RWPE1 (cell line): Measurements from ENCODE around the gene MRPL34.
"Not testable (repeated sequence)": the region's sequence is repeated elsewhere in the genome, so short reads cannot be mapped to it uniquely, and the experiment has no call there.

Source experiments
- CTCF ChIA-PET: fragments of 350-600 bp; sonication (Branson Sonifier 250); formaldehyde crosslinking; extraction: SDS; loops from one replicate; lab custom pipeline; 2021; lab: Yijun Ruan, JAX
- POLR2A ChIA-PET: fragments of 400-600 bp; formaldehyde crosslinking; extraction: SDS; loops from one replicate; lab custom pipeline; 2020; ENCODE audit warnings: antibody characterized with exemption; ENCODE audit not compliant: low non-redundant PET; lab: Yijun Ruan, JAX
- DNase-seq: peaks from one replicate; pipeline ENCODE4 v3.0.0; 2012; ENCODE audit warnings: low spot score
- H3K27ac ChIP-seq: fragments of 450-650 bp; 2 replicates; pipeline ENCODE4 v1.5.1; 2017
- TF ChIP-seq, protein P1 (sequence below): fragments of 450-650 bp; conservative IDR thresholded peaks from 2 replicates; pipeline ENCODE4 v1.5.1; 2017; ENCODE audit warnings: low read depth, mild to moderate bottlenecking

Gene MRPL34

DNA sequence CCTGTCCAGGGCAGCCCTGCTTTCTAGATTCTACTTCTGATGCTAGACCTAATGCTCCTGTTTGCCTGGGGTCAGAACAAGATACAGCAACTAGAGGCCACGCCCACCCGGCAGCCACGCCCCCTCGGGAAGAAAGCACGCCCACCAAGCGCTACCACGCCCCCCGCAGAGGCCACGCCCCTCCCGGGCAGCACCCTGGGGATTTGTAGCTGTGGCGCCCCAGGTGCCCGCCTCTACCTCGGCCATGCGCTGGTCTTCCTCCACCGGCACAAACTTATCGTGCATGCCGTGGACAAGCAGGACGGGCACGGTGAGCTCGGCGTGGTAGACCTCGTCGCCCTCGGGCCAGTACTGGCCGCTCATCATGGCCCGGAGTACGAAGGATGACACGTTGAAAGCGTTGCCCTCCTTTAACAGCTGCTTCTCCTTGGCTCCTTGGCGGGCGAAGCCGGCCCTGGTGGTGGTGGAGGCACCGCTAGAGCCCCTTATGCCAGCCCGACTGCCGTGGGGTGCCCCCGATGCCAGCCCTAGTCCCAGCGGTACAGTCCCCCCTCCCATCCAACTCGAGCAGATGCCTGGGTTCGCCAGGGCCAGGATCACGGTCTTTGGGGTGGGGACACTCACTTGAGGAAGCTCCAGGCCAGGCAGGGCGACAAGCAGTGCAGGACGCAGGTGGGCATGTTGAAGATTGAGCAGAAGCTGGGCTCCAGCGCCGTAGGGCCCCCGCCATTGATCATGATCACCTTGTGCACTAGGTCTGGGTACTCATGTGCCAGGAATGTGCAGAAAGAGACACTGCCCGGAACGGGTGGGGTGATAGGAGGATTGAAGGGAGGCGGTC lies 11.4 kb upstream of the MRPL34 start:
- ChIA-PET POLR2A (interaction anchor here (0.6 kb wide), 1 partner anchor 648 kb away, joined by 3 read pairs; no protein-coding TSS in a partner anchor), CTCF (interaction anchor here (0.6 kb wide), 1 partner anchor 554 kb away, joined by 3 read pairs; no protein-coding TSS in a partner anchor)
- DNase-seq, result peak; percentile 80
- H3K27ac ChIP-seq, result peak overlapping the region; percentile 91
- TF ChIP-seq, protein P1, sequence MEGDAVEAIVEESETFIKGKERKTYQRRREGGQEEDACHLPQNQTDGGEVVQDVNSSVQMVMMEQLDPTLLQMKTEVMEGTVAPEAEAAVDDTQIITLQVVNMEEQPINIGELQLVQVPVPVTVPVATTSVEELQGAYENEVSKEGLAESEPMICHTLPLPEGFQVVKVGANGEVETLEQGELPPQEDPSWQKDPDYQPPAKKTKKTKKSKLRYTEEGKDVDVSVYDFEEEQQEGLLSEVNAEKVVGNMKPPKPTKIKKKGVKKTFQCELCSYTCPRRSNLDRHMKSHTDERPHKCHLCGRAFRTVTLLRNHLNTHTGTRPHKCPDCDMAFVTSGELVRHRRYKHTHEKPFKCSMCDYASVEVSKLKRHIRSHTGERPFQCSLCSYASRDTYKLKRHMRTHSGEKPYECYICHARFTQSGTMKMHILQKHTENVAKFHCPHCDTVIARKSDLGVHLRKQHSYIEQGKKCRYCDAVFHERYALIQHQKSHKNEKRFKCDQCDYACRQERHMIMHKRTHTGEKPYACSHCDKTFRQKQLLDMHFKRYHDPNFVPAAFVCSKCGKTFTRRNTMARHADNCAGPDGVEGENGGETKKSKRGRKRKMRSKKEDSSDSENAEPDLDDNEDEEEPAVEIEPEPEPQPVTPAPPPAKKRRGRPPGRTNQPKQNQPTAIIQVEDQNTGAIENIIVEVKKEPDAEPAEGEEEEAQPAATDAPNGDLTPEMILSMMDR, result no peak

DNA sequence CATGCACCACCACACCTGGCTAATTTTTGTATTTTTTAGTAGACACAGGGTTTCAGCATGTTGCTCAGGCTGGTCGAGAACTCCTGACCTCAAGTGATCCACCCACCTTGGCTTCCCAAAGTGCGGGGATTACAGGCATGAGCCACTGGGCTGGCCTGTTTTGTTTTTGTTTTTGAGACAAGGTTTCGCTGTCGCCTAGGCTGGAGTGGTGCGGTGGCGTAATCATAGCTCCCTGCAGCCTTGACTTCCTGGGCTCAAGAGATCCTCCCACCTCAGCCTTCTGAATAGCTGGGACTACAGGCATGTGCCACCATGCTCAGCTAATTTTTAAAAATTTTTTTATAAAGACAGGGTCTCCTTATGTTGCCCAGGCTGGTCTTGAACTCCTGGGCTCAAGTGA lies 10.1 kb upstream of the MRPL34 start:
- CTCF ChIA-PET, DNase-seq, POLR2A ChIA-PET: not testable (repeated sequence)
- peak overlapping the region; percentile 91 for H3K27ac ChIP-seq

DNA sequence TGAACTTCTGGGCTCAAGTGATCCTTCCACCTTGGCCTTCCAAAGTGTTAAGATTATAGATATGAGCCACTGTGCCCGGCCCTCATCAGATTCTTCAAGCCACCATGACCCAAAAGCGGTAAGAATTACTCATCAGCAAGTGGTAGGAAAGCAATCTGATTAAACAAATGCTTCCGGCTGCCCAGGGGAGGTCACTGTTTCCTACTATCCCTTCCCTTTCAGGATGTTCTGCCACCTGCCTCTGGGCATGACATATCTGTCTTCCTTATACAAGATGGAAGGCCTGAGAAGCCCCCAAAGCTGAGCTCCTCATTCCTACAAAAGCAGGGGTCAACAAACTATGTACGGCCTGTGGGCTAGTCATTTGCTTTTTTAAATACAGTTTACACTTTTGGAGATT lies 9.4 kb upstream of the MRPL34 start:
- H3K27ac ChIP-seq, result peak overlapping the region; percentile 91
- ChIA-PET CTCF (interaction anchor here (0.6 to 0.7 kb wide), 4 partner anchors 36 to 407 kb away, joined by 3 to 8 read pairs (median 4); no protein-coding TSS in a partner anchor), POLR2A (no interaction called here)
- DNase-seq, result peak; percentile 72
- TF ChIP-seq, protein P1, result 0 out of 2 replicates have a peak, but pooled peaks have one; percentile 25

DNA sequence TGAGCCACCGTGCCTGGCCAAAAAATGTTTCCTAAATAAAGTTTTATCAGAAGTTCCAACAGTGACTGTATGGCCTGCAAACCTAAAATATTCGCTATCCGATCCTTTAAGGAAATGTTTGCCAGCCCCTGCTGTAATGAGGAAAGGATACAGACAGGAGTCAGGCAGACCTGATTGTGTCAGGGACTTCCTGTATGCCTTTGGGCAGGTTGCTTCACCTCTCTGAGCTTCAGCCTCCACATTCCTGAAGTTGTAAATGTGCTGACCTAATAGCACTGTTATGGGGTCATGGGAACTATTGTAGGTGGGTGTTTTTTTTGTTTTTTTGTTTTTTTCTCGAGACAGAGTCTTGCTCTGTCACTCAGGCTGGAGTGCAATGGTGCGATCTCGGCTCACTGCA lies 8.7 kb upstream of the MRPL34 start:
- TF ChIP-seq, protein P1, result no peak
- POLR2A ChIA-PET, result no interaction called here
- CTCF ChIA-PET, result interaction anchor here (0.7 to 1.2 kb wide), 3 partner anchors 14 to 88 kb away, joined by 3 read pairs; no protein-coding TSS in a partner anchor

DNA sequence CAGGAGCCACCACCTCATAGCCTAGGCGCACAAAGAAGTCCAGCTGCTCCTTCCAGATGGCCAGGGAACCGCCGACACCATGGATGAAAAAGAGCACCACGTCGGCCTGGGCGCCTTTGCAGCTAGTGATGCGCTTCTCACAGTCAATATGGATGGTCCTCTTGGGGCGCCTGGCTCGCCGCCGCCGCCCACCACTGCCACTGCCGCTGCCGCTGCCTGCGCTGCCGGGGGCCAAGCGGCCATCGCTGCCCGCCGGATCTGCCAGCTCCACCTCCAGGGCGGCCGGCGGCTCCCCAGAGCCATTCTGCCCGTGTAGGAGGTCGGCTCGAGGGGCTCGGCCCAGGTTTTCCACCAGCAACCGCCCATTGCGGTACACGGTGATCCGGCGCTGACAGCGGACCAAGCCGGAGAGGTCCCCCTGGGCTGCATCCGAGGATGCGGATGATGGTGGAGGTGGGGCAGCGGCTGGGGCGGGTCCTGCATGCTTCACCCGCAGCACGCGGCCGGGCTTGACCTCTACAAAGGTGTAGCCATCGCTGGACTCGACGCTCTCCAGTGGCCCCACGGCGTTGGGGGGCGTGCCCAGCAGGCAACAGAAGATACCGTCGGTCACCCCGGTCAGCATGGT lies 4.6 kb upstream of the MRPL34 start:
- TF ChIP-seq, protein P1, result no peak
- ChIA-PET CTCF (no interaction called here), POLR2A (interaction anchor here (0.6 kb wide), 1 partner anchor 94 kb away, joined by 5 read pairs; no protein-coding TSS in a partner anchor)
- peak overlapping the region; percentile 98 for H3K27ac ChIP-seq
- DNase-seq, result no peak

More for the DNA sequence above, 8.7 kb upstream of the MRPL34 start:
- no peak for DNase-seq
- H3K27ac ChIP-seq, result peak overlapping the region; percentile 91

DNA sequence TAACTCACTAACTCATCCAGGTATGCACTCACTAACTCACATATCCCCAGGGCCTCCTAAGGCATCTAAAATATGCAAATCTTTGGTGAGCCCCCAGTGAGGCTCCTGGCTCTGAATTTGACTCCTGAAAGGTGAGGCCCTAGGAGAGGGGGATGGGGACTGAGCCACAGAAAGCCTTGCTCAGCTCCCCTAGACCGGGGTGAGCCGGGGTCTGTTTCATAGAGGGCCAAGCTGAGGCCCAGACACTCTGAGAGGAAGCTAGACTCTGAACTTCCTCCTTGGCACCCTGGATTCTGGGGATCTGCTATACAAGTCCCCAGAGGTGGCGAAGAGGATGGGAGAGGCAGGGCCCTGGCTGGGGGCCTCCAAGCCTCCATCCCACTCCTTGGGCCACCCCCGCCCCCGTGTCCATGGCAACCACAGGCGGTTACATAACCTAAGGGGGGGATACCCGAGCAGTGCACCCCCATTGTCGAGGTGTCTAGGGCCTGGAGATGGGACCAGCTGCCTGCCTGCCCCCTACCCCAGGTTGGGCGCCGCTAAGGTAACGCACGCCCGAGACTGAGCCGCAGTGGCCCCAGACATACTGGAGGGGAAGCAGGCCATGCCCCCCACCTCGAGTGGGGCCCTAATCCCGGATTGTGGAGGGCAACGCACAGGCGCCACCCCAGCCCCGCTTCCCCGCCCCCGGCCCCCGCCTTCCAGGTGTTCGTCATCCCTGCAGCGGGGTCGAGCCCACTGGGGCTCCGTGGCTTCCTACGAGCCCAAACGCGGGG lies 3.1 kb upstream of the MRPL34 start:
- ChIA-PET POLR2A (interaction anchor here (0.5 kb wide), 1 partner anchor 85 kb away, joined by 3 read pairs; no protein-coding TSS in a partner anchor), CTCF (interaction anchor here (1.0 kb wide), 1 partner anchor 31 kb away, joined by 4 read pairs; no protein-coding TSS in a partner anchor)
- TF ChIP-seq, protein P1, result no peak
- peak overlapping the region; percentile 98 for H3K27ac ChIP-seq
- DNase-seq, result no peak
